T-helper 9 cell (primary cell): ENCODE measurements around the gene NKPD1.
A peak's percentile ranks its signal among the peaks of the same experiment; 100 is the strongest.

Experiments used
- DNase-seq: peaks from one replicate; pipeline ENCODE4 v3.0.0-alpha.2; 2020
- total RNA-seq, 2 donors: gene quantifications; one replicate each; lab custom pipeline; 2026; lab: John Stamatoyannopoulos, UW

Gene NKPD1, protein sequence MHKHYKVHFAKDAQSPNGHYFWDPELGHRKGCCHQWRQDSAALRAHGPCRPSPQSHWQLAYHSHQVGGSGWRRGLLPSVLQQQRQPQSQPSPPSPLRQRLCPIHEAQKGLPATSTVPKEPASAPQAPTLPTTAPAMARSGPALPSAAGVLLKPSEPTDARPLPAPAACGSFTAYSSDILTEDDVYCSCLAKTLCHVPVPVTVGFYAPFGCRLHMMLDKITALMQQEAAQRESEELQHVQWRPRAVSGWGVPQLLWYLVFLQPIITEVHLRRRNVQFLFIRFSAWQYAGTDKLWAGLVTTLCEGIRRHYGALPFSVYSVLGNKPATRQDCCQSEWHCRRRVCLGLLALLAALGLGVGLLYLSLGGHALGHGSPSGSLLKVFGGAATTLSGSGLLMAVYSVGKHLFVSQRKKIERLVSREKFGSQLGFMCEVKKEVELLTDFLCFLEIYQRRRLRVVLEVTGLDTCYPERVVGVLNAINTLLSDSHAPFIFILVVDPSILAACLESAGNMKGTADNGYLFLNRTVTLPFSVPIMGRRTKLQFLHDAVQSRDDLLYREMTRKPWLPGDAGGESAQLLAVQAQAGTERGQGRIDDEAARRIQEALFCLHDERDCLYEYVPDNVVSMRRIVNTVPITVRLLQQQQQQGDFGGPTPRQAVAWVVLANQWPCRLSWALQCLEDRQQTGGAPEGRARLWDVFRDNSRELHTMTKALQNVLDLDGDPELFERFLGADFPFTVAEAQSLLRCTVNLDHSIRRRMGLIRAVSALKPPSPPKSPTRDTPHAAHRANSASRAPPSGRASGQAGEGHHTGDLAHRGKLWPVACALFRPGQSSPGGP
- 1.9 to 2.0 reads per million in 2 donors for total RNA-seq

DNA sequence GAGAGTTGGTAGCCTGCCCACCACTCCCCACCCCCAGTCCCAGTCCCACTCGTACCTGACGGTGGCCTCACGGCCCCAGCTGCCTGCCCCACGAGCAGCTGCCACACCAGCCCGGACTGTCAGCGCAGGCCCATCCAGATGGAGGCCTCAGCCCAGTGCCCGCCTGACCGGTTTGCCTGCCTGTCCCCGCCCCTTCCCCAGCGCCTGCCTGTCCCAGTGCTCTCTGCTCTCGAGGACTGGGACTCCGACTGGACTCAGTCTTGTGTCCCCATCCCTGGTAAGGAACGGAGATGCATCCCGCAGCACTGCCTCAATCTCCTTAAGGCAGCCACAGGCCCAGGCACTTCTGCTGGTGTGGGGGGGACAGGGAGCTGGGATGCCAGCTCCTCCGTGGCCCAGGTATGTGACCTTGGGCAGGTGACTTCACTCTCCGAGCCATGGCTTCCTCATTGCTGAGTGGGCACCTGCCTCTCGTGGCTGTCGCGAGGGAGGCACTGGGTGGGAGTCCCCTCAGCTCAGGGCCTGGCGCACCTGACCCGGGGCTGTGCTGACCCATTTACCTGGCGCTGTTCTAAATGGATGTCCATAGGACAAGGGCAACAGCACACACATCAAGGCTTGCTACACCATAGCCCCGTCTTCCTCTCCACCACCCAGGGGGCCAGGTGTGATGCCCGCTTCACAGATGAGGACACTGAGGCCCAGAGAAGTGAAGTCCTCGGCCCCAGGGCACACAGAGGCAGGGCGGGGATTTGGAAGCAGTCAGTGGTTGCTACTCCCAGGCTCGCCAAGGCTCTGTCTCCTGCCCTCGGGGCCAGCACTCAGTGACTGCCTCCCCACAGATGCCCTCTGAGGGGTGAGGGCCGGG, at the start of gene NKPD1:
NKPD1 (minus strand) TSS at position 113 of the 868 bp plus-strand sequence. CDS start 832 bp downstream, outside the sequence.
- DNase-seq, result no peak

DNA sequence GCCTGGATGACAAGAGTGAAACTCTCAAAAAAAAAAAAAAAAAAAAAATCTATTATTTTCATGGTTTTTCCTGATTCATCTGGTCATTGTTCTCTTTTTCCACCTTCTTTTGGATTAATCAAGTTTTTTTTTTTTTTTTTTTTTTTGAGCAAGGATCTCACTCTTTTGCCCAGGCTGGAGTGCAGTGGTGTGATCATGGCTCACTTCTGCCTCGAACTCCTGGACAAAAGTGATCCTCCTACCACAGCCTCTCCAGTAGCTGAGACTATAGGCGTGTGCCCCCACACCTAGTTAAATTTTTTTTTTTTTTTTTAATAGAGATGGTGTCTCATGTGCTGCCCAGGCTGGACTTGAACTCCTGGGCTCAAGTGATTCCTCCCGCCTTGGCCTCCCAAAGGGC, 45.5 kb upstream of the NKPD1 start:
- no peak for DNase-seq

DNA sequence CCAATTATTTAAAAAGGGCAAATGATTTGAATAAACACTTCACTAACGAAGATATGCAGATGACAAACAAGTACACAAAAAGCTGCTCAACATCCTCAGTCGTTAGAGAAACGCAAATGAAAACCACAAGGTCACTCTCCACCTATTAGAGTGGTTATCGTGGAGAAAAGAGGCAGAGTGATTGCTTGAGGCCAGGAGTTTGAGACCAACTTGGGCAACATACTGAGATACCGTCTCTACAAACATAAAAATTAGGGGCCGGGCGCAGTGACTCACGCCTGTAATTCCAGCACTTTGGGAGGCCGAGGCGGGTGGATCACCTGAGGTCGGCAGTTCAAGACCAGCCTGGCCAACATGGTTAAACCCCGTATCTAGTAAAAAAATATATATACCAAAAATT, 45.0 kb upstream of the NKPD1 start:
- DNase-seq, result no peak

DNA sequence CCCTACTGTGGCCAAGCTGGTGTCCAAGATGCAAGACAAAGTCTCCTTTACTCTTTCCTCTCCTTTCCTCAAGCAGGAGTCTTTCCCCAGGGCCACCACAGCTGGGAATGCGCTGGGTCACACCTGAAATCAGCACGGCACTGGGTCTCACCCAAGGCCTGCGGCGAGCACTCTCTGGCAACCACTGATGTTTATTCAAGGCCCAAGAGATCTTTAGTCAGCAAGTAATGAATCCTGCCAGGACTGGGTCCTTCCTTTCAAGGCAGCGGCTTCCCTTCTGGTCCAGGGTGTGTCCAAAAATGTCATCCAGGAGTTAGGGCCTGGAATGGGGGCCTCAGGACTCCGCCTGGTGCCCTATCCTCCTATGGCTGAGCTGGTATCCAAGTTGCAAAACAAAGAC, 41.9 kb upstream of the NKPD1 start:
- no peak for DNase-seq

DNA sequence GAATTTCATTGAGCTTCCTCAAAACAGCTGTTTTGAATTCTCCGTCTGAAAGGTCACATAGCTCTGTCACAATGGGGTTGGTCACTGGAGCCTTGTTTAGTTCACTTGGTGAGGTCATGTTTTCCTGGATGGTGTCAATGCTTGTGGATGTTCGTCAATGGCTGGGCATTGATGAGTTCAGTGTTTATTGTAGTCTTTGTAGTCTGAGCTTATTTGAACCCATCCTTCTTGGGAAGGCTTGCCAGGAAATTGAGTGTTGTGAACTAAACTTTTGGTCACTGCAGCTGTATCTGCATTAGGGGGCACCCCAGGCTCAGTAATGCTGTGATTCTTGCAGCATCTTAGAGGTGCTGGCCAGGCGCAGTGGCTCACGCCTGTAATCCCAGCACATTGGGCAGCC, 39.8 kb upstream of the NKPD1 start:
- DNase-seq, result no peak

DNA sequence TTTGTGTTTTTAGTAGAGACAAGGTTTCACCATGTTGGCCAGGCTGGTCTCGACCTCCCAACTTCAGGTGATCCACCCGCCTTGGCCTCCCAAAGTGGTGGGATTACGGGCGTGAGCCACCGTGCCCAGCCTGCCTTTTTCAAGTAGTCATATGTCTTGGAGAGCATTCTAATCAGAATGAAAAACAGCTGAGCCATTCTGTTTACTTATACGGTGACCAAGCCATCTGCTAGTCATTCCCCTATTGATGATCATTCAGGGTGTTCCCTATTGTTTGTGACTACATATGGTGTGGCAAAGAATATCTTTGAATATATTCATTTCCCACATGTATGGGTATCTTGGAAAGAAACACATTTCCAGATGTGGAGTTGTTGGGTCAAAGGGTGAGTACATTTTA, 35.0 kb upstream of the NKPD1 start:
- no peak for DNase-seq

DNA sequence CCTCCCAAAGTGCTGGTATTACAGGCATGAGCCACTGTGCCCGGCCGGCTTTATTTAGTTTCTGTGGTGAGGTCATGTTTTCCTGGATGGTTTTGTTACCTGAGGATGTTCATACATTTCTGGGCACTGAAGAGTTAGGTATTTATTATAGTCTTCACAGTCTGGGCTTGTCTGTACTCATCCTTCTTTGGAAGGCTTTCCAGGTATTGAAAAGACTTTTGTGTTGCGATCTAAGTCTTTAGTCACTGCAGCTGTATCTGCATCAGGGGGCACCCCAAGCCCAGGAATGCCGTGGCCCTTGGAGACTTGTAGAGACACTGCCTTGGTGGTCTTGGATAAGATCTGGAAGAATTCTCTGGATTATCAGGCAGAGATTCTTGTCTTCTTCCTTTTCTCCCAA, 30.6 kb upstream of the NKPD1 start:
- DNase-seq, result no peak

DNA sequence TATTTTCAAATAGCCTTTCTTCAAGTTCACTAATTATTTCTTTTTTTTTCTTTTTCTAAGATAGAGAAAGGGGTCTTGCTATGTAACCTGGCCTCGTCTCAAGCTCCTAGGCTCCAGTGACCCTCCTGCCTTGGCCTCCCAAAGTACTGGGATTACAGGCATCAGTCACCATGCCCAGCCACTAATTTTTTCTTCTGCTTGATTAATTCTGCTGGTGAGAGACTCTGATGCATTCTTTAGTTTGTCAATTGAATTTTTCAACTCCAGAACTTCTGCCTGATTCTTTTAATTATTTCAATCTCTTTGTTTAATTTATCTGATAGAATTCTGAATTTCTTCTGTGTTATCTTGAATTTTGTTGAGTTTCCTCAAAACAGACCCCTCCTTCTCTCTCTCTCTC, 29.2 kb upstream of the NKPD1 start:
- no peak for DNase-seq

DNA sequence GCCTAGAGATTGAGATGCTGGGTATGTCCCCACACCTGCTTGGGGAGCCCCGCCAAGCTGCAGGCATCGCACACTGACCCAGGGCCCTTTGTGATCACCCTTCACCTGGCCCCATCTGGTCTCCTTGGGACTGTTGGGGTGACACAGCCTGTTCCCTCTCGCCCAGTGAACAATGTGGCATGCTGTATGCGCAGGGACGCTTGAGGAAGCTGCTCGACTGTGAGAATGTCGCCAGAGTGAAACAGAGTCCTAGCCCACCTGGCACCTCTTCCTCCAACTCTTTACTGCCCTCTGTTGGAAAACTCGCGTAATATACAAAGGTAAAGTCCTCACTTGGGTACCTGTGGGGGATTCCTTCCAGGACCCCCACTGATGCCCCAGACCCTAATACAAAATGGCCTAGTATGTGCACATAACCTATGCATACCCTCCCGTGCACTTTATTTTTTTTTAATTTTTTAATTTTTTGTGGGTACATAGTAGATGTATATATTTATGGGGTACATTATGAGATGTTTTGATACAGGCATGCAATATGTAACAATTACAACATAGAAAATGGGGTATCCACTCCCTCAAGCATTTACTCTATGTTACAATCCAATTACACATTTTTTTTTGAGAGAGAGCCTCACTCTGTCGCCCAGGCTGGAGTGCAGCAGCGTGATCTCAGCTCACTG, 26.8 kb upstream of the NKPD1 start:
- DNase-seq, result no peak

DNA sequence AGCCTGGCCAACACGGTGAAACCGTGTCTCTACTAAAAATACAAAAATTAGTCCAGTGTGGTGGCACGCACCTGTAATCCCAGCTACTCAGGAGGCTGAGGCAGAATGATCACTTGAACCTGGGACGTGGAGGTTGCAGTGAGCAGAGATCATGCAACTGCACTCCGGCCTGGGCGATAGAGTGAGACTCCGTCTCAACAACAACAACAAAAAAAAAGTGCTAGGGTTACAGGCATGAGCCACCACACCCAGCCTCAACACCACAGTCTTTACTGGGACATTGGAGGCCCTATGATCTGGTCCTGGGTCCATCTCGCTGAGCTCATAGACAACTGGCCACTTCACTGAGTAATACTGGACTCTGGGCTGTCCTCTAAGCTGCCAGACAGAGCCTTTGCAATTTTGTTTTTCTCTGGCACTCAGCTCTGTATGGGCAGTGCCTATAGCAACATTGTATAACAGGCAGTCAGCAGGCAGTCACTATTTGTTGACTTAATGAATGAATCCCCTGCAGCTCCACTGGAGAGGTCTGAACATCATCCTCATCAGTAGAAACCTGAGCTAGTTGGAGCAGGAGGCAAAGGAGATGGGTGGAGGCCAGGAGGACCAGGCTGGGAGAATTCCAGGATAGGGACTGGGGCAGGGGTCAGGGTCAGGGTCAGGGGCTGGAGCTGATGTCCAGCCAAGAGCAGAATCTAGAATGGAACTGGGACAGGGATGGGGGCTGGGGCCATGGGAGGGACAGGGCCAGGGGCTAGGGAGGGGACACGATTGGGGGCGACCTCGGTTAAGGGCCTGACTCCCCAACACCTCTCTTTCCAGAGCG, 25.9 kb upstream of the NKPD1 start:
- DNase-seq, result no peak

DNA sequence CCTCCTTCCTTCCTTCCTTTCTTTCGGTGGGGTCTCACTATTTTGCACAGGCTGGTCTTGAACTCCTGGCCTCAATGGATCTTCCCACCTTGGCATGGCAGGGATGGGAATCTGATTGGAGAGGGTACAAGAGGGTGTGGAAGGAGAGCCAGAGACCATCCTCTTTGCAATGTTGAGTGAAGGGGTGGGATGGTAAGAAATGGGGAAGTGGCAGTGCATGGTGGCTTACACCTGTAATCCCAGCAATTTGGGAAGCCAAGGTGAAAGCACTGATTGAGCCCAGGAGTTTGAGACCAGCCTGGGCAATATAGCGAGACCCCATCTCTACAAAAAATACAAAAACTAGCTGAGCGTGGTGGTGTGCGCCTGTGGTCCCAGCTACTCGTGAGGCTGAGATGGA, 23.3 kb upstream of the NKPD1 start:
- no peak for DNase-seq

DNA sequence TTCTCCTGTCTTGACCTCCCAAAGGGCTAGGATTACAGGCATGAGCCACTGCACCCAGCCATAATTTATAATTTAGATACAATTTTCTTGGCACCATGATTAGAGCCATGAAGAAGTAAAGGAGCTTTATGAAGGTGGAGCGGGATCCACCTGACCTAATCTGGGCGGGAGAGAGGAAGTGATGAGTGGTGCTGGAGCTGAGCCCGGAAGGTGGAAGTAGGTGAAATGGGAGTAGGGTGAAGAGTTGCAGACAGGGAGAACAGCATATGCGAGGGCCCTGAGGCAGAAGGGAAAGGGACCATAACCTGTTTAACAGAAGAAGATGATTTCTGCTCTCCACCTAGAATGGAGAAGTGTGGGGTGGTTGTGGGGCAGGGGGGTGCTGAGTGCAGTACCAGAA, 22.0 kb upstream of the NKPD1 start:
- DNase-seq, result no peak

DNA sequence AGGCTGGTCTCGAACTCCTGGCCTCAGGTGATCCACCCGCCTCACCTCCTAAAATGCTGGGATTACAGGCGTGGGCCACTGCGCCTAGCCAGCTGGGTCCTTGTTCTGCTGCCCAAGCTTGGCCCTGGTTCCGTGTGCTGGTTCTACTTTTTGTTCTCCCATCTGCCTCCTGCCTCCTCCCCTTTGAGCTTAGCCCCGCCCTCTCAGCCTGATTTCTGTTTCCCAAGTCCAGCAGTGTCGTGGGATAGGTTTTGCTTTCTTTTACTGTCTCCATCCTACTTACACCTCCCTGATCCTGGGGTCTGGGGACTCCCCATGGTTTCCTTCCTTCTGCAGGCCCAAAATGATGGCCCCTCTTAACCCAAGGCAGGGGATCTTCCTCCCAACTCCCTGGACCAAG, 20.2 kb upstream of the NKPD1 start:
- DNase-seq, result no peak

DNA sequence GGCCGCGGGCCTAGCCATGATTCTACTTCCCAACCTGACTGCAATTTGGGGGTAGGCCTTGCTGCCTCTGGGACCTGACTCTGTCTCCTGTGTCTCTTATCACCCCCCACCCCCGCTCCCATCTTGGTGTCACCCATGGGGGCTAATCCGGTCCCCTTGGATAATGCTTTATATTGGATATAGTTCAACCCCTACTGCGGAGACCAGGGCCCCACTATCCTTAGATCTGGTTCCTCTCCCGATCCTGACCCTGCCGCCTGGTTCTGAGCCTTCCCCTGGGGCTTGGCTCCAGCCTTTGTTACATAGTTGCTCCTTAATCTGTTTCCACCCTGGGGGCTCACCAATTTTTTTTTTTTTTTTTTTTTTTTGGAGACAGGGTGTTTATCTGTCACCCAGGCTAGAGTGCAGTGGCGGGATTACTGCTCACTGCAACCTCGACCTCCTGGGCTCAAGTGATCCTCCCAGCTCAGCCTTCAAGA, 19.1 kb upstream of the NKPD1 start:
- no peak for DNase-seq

DNA sequence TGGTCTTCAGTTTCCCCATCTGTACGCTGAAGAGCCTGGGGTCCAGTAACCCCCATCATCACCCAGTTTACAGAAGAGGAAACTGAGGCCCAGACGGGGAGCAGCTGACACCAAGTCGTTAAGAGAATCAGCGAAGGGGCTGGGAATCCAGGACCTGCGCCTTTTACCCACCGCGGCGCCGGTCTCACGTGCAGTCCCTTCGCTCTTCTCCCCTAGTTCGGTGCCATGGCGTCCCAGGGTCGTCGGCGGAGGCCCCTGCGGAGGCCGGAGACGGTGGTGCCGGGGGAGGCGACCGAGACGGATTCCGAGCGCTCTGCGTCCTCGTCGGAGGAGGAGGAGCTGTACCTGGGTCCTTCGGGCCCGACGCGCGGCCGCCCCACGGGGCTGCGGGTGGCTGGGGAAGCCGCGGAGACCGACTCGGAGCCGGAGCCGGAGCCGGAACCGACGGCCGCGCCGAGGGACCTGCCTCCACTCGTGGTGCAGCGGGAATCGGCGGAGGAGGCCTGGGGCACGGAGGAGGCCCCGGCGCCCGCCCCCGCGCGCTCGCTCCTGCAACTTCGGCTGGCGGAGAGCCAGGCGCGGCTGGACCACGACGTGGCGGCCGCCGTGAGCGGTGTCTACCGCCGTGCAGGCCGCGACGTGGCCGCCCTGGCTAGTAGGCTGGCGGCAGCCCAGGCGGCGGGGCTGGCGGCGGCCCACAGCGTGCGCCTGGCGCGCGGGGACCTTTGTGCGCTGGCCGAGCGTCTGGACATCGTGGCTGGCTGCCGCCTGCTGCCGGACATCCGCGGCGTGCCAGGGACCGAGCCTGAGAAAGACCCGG, 18.5 kb upstream of the NKPD1 start:
- peak; percentile 21 for DNase-seq

DNA sequence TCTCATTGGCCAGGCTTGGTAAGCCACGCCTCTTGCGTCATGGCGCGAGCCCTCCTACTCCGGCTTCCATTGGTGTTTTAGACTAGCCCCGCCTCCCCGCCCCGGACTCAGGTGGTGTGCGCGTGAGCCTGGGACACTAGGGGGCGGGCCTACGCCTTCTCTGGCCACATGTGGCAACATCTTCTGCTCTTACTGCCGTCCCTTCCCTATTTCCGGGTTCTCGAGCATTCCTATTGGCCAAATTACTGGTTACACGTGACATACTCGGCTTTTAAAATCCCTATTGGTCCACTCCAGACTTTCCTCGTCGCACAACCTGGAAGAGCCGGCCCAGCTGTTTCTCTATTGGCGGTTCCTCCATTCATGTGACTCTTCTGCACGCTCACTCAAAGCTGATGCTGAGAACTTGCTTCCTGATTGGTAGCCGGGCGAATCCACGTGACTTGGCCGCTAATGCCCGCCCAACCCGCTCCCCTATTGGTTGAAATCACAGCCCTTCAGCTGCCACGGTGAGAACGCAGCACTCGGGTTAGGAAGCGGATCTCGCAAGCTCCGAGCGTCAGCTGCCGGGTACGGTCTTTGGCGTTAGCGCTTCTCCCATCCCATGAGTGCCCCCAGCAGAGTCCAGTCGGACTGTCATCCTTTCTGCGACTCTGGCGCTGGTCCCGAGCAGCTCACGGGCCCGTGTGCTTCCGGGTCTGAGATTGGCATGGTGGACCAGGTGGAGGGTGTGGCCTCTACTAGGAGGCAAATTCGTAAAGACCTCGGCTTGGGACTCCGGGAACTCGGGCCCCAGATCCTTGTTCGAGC, 17.7 kb upstream of the NKPD1 start, which contains the start of gene BLOC1S3:
BLOC1S3 (plus strand) TSS at position 523 of the 810 bp plus-strand sequence. CDS start 513 bp downstream, outside the sequence.
- peak; percentile 99 for DNase-seq

DNA sequence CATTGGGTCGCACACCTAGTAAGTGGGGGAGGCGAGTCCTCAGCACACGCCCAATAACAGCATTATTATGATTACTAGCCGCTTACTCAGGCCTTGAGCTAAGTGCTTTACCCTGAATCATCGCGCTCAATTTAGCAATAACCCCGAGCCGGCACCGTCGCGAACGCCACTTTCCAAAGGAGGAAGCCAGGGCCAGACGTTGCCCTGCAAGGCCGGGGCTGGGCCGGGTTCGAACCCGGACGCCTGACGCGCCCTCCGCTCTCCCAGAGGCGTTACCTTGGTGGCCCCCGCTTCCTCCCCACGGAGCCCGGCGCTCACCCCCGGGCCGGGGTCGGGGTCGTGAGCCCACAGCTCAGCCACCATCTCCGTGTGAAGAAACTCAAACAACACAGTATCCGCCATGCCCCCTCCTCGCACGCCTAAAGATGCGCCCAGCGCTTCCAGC, 17.1 kb upstream of the NKPD1 start, which contains the start of gene TRAPPC6A:
TRAPPC6A (minus strand) TSS at position 421 of the 445 bp plus-strand sequence; CDS start at position 402, 19 bp downstream.
- no peak for DNase-seq

DNA sequence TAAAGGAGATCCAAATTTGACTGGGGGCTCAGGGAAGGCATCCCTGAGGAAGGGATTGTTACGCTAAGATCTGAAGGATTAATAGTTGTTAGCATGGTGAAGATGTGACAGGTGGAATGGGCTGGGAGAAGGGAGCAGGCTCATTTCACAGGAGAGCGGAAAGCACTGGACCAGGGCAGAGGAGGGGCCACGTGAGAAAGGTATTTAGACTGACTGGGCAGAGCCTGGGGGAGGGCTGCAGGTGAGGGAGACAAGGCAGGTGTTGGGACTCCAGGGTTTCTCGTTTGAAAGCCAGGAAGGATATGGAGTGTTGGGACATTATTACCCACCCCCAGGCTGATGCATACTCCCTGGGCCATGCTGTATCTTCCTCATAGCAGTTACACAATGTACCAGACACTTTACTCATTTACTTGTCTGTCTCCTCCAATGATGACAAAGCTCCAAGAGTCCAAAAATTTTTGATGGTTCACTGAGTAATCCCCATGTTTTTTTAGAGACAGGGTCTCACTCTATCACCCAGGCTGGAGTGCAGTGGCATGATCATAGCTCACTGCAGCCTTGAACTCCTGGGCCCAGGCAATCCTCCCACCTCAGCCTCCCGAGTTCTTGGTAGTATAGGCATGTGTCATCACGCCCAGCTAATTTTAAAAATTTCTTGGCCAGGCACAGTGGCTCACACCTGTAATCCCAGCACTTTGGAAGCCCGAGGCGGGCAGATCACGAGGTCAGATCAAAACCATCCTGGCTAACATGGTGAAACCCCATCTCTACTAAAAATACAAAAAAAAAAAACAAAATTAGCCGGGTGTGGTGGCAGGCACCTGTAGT, 14.9 kb upstream of the NKPD1 start:
- no peak for DNase-seq
